Stimulated activated CD8-positive, alpha-beta memory T cell treated with anti-CD3 and anti-CD28 coated beads, Interleukin-2, amount 100 ng/mL, for 48 hours (primary cell): ENCODE measurements around the gene SUCNR1.
"Not testable (repeated sequence)": the region's sequence is repeated elsewhere in the genome, so short reads cannot be mapped to it uniquely, and the experiment has no call there.

Experiments
- DNase-seq, 2 donors: peaks; one replicate each; pipeline ENCODE4 v3.0.0-alpha.2; 2020; ENCODE audit warnings: low read depth in 2 of 2

Gene SUCNR1

DNA sequence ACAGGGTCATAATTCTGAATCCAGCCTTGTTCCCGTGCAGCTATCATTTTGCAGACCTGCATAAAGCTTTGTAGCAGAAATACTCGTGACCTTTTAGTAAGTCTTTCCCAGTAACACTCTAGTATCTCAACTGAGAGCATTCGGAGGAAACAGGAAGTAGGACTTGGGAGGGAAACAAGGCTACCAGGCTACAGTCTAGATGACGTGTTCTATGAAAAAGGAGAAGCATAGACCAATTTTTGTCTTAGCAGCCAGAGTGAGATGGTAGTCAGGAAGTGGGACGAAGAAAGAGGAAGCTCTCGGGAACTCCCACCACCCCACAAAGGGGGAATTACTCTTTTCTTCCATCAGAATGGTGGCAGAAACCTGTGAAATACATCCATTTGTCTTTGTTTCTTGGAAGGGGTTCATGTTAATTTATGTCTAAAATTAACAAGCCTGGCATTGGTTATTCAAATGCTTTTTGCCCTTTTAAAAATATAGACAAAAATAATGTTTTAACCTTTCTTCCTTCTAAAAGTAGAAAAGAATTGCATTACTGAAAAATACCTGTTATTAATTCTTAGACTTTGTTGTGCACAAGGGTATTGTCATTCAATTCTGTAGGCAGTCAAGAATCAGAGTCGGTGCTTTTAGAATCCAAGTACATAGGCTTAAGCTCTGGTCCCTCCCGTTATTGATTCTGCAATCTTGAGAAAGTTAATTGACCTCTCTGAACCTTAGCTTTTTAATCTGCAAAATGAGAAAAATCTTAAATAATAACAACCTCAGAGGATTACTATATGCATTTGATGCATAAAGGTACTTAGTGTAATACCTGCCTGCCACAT lies 1.6 kb upstream of the SUCNR1 start:
- DNase-seq, result no peak

DNA sequence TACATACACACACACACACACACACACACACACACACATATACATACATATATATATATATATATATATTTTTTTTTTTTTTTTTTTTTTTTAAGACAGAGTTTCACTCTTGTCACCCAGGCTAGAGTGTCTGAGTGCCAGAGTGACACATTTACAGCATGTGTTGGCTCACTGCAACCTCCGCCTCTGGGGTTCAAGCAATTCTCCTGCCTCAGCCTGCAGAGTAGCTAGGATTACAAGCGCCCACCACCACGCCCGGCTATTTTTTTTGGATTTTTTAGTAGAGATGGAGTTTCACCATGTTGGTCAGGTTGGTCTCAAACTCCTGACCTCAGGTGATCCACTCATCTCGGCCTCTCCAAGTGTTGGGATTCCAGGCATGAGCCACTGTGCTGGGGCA lies 636 bp downstream of the SUCNR1 start:
- DNase-seq, result not testable (repeated sequence)

- DNase-seq, result no peak
Observed at GRCh38 chr3:151875759-151876158, 2.3 kb downstream of the SUCNR1 start.

- DNase-seq, result no peak
Observed at GRCh38 chr3:151877269-151877668, 3.8 kb downstream of the SUCNR1 start.

DNA sequence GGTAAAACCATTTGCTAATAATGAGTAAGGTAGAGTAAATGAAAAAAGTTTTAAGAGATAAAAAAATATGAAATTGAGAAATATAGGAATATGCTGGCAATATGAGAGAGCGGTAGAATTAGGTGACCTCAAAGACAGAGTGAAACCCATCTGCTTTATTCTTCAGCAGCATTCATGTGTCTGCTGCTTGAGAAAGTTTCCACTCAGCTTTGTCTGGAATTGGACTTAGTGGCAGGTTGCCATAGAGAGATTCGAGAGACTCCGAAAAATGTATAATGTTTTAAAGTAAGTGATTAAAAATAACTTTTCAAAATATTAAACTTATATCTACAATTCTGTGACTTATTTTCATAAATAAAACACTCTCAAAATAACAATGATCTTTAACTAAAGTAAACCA lies 5.0 kb downstream of the SUCNR1 start:
- DNase-seq, result no peak

DNA sequence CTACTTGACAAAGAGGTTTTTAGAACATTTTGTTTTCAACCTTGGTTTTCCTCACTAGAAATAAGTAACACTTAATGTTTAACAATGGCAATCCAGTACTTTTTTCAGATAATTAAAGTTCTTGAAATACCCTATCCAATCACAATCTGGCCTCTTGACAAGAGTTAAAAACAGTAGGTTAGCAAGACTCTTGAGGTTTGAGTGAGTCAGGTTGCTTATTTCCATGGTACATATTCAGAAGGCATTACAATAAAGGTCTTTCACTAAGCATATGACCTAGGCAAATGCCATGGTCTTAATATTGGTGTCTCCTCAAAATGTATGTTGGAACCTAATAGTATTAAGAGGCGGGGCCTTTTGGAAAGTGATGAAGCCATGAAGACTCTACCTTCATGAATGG lies 5.6 kb downstream of the SUCNR1 start:
- DNase-seq, result no peak

DNA sequence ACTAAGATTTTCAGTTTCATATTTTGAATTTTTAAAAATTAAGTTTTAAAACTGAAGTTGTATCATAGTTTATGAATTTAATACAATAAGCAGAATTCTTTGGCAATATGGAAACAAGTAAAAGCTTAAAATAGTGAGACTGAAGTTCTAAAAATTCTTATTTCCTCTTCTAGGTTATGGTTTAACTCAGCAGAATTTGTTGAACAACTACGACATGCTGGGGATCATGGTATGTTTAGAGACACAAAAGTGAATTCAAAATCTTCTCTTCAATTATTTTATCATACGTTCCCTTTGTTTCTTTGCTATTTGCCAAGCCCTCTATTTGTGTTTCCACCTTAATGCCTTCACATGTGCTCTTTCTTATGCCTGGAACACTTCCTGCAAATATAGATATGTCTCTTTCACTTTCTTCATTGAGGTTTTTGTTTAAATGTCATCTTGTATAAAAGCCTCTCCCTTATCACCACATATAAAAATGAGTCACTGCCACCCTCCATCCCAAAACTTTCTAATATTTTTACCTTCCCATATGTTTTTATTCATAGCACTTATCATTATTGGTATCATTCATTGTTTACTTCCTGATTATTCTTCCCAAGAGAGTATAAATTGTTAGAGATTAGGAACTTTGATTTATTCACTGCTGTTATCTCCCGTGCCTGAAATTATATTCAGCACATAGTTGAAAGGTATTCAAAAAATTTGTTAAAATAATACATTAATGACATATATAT lies 6.4 kb downstream of the SUCNR1 start:
- no peak for DNase-seq

DNA sequence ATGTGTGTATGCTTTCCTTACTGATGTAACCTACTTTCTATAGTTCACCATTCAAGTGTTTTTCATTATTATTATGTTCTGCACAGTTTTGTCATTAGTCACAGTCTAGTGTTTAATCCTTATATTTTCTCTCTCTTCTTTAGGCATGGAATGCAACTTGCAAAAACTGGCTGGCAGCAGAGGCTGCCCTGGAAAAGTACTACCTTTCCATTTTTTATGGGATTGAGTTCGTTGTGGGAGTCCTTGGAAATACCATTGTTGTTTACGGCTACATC lies 6.9 kb downstream of the SUCNR1 start:
- DNase-seq, result no peak

GRCh38 chr3:151881137-151881536 lies 7.7 kb downstream of the SUCNR1 start:
- DNase-seq, result no peak

GRCh38 chr3:151885397-151885796 lies 12.0 kb downstream of the SUCNR1 start:
- DNase-seq, result not testable (repeated sequence)

DNA sequence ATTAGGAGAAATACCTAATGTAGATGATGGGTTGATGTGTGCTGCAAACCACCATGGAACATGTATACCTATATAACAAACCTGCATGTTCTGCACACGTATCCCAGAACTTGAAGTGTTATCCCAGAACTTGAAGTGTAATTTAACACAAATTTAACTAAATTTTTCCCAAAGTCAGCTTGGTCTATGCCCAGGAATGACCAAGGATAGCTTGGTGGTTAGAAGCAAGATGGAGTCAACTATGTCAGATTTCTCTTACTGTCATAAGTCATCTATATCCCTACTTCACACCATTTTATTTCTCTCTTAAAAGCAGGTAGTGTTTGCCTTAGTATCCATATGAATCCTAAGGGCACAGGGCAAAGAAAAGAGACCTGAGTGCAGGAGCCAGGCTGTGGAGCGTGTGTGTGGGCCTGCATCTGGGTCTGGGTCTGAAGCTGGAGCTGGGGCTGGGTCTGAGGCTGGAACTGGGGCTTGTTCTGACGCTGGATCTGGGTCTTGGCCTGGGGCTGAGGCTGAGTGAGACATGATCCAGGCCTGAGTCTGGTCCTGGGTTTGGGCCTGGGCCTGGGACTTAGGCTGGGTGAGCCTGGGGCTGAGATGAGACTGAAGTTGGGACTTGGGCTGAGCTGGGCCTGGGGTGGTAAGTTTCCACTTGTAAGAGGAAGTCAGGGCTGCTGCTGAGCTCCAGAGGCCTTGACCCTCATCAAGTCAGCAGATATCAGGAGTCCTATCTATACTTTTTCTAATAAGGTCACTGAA lies 14.2 kb downstream of the SUCNR1 start:
- not testable (repeated sequence) for DNase-seq

DNA sequence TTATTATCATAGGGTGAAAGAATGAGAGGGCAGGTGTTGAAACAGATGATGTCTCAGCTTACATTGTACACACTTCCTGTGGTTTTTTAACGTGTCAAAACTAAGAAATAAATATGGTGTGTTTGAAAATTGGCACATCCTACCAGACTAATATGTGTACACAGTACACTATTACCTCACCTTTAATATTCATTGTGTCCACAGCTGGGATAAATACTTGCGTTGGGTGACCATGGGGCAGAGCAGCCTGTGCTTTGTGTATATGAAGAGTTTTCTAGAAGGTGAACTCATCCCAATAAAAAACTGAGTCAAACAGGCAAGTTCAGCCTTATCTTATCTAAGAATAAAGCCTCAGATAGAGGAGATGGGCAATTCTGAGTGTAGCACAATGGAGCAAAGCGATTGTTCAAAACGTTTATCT lies 17.3 kb downstream of the SUCNR1 start:
- no peak for DNase-seq

- DNase-seq, result no peak
Observed at GRCh38 chr3:151891721-151892120, 18.3 kb downstream of the SUCNR1 start.

GRCh38 chr3:151894219-151894618 lies 20.8 kb downstream of the SUCNR1 start:
- no peak for DNase-seq

DNA sequence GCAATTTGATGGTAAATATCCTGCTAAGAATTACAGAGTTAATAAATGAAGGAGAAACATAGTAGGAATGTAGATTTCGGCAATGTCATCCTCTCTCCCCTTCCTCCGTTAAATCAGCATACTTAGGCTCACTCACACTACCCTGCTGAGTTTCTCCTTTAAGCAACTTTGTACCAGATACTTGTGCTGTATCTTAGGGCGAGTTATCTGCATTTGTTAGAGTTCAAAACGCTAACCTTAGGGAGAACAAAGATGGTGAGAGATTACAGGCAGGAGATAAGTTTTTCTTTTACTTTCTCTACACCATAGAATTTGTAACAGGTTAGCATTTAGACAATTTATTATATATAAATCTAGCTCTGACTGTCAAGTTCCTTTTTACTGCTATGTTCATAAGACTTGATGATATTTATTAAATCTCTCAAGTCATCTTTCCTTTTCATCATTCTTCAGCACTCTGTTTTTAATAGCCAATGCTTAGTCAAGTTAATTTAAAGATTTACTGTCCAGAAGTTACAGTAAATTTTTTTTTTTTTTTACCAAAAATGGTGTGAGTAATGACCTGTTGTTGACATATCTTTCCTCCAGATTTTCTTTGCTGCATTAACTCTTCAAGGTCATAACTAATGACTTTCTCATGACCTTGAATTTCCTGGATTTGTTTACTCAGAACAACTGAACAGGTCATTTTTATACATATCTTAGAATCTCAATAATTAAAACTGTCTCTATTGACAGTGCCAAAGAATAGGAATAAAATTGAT lies 22.2 kb downstream of the SUCNR1 start:
- no peak for DNase-seq

DNA sequence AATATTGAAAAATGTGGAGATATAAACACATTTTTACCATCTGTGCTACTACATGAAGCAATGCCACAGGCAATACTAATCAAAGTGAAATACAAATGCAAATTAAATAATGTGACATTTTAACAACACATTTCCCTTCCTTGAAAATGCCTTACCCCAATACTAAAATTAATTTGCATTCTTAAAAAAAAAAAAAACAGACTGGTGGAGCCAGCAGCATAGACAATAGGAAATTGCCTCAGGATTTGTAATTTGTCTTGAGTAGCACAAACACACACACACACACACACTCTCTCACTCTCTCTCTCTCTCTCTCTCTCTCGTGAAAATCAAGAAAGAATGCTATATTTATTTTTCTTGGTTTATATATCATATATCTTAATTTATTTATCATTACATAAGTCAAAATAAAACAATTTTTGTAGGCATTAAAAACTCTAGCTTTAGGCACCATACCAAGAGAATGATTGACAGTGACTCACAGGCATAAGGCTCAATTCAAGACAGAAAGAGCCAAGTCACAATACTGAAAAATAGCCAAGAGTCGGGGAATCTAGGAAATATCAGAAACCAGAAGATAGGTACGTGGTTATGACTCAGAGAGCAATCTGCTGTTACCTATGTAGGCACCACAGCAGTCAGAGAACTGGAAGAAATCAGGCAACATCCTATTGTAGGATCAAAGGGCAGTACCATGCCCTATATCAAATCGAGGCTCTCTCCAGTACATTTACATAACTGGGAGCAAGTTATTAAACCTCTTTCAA lies 23.0 kb downstream of the SUCNR1 start:
- no peak for DNase-seq

GRCh38 chr3:151898121-151898520 lies 24.7 kb downstream of the SUCNR1 start:
- DNase-seq, result not testable (repeated sequence)

DNA sequence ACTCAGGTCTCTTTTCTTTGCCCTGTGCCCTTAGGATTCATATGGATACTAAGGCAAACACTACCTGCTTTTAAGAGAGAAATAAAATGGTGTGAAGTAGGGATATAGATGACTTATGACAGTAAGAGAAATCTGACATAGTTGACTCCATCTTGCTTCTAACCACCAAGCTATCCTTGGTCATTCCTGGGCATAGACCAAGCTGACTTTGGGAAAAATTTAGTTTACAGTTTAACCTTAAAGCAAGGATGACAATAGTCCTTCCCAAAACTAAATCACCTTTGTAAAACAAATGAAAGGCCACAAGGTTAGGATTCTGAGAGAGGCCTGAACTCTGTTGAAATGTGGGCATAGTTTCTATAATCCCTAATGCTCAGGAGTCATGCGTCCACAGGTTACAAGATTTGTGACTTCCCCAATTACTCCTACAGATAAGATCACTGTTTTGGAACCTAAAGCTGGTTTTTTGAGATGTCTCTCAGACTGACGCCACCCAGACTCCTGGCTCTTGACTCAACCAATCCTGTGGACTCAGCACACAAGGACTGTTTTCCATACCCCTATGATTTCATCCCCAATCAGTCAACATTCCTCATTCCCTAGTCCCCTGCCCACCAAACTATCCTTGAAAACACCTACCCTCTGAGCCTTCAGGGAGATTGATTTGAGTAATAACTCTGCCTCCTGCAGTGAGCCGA lies 25.3 kb downstream of the SUCNR1 start:
- not testable (repeated sequence) for DNase-seq

GRCh38 chr3:151899996-151900395 lies 26.6 kb downstream of the SUCNR1 start:
- no peak for DNase-seq

DNA sequence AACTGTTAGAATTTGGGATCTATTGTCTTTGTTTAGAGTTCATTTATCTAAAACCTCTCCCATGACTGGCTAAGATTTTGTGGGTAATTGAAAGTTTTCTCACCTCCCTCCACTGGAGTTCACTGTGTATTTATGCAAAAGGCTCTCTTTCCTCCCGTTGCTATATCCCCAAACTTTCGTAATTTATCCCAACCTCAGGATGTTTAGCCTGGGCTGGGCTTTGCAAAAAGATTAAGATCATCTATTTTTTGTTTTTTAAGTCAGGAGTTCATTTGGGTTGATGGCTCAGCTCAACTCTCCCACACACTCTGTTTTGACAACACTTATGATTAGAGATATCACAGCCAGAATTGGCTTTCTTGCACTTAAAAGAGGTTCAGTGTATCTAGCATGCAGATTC lies 27.0 kb downstream of the SUCNR1 start:
- DNase-seq, result no peak
